HCT116 (cell line): Measurements from ENCODE around the gene TBC1D16. TPM values are rescaled to one million over a fixed set of nuclear protein-coding genes. Genes with fewer than 3 reads are reported as not detected.

Source experiments
- ATAC-seq: fragments of 200-7000 bp; cut with Tn5 transposase; 2 replicates; pipeline ENCODE4 v1.9.1; 2020; ENCODE audit warnings: mild to moderate bottlenecking, moderate library complexity
- BruUV-seq: library from RNA; stranded (reverse); fragments of 400-500 nt; replicated peaks from 2 replicates; lab custom pipeline; 2021; lab: Mats Ljungman, UMichigan
- CTCF ChIA-PET: fragments of 300-600 bp; sonication (Branson Sonifier 250); formaldehyde crosslinking; loops from one replicate; lab custom pipeline; 2021; ENCODE audit warnings: antibody characterized with exemption; lab: Charles Lee
- POLR2A ChIA-PET: fragments of 300-600, 350-600 bp; sonication (Branson Sonifier 250); formaldehyde crosslinking; loops from one replicate; lab custom pipeline; 2021; ENCODE audit warnings: antibody characterized with exemption; lab: Charles Lee
- RAD21 ChIA-PET, 2 experiments: fragments of 300-600 bp; sonication (Branson Sonifier 250); formaldehyde crosslinking; loops; one replicate each; lab custom pipeline; 2023; ENCODE audit warnings: low total read pairs in 2 of 2; ENCODE audit not compliant: uncharacterized antibody in 2 of 2, unreplicated experiment in 2 of 2, low non-redundant PET in 1 of 2; lab: Charles Lee
- DNase-seq: peaks from one replicate; pipeline ENCODE4 v3.0.0-alpha.2; 2010; ENCODE audit warnings: low read depth, low spot score
- H2AFZ ChIP-seq: fragments of 200-600 bp; shearing (Covaris generic), sonication (generic); 2 replicates; pipeline ENCODE4 v1.6.1; 2017; ENCODE audit warnings: low read depth, mixed run types, mixed read lengths, antibody characterized with exemption, low read length; ENCODE audit not compliant: poor library complexity, severe bottlenecking
- H3K27ac ChIP-seq: 2 replicates; pipeline ENCODE4 v1.5.1; 2012; ENCODE audit warnings: low read depth, low read length
- H3K27me3 ChIP-seq: fragments of 200-600 bp; sonication (generic); 2 replicates; pipeline ENCODE4 v1.6.1; 2016; ENCODE audit warnings: mixed run types, low read length, mixed read lengths; ENCODE audit not compliant: insufficient read depth
- H3K36me3 ChIP-seq, 2 experiments: fragments of 200-500 bp in 1 of 2; fragments of 200-600 bp in 1 of 2; sonication (Bioruptor generic) in 1 of 2; sonication (generic) in 1 of 2; 2 replicates each; pipeline versions ENCODE4 v1.5.1 to v1.6.1; 2014 to 2016; ENCODE audit warnings: low read length in 2 of 2, inconsistent platforms in 1 of 2, mixed read lengths in 1 of 2, mixed run types in 1 of 2; ENCODE audit not compliant: insufficient read depth in 2 of 2, control insufficient read depth in 1 of 2
- H3K4me1 ChIP-seq, 2 experiments: fragments of 200-600 bp in 1 of 2; sonication (generic) in 1 of 2; 2 replicates each; pipeline versions ENCODE4 v1.5.1 to v1.6.1; 2012 to 2017; ENCODE audit warnings: low read length in 2 of 2, inconsistent platforms in 1 of 2, mild to moderate bottlenecking in 1 of 2, mixed read lengths in 1 of 2, mixed run types in 1 of 2, moderate library complexity in 1 of 2; ENCODE audit not compliant: insufficient read depth in 2 of 2, control insufficient read depth in 1 of 2
- H3K4me2 ChIP-seq: fragments of 200-600 bp; sonication (generic); 2 replicates; pipeline ENCODE4 v1.6.1; 2017; ENCODE audit warnings: mixed run types, low read length, mixed read lengths
- H3K4me3 ChIP-seq, 2 experiments: fragments of 200-600 bp in 1 of 2; sonication (generic) in 1 of 2; replicated peaks in 1 of 2; 2 replicates each; pipeline ENCODE4 v1.5.1; 2011 to 2016; ENCODE audit warnings: low read length in 2 of 2, control low read depth in 1 of 2, low read depth in 1 of 2, mild to moderate bottlenecking in 1 of 2, mixed read lengths in 1 of 2, mixed run types in 1 of 2
- H3K79me2 ChIP-seq: fragments of 200-600 bp; sonication (generic); 2 replicates; pipeline ENCODE4 v1.6.1; 2017; ENCODE audit warnings: mild to moderate bottlenecking, mixed run types, low read length, moderate library complexity, mixed read lengths; ENCODE audit not compliant: insufficient read depth
- H3K9ac ChIP-seq: fragments of 200-600 bp; sonication (generic); 2 replicates; pipeline ENCODE4 v1.6.1; 2016; ENCODE audit warnings: low read length, mixed read lengths
- H3K9me2 ChIP-seq: fragments of 200-600 bp; sonication (generic), shearing (Covaris generic); 2 replicates; pipeline ENCODE4 v1.6.1; 2017; ENCODE audit warnings: mixed run types, mild to moderate bottlenecking, moderate library complexity; ENCODE audit not compliant: insufficient read depth
- H3K9me3 ChIP-seq, 2 experiments: fragments of 200-500 bp in 1 of 2; fragments of 200-600 bp in 1 of 2; sonication (Bioruptor generic) in 1 of 2; sonication (generic) in 1 of 2; 2 replicates each; pipeline ENCODE4 v1.6.1; 2014 to 2017; ENCODE audit warnings: low read length in 2 of 2, mixed read lengths in 2 of 2, inconsistent platforms in 1 of 2, low read depth in 1 of 2, mild to moderate bottlenecking in 1 of 2, mixed run types in 1 of 2, moderate library complexity in 1 of 2; ENCODE audit not compliant: control insufficient read depth in 1 of 2, insufficient read depth in 1 of 2
- H4K20me1 ChIP-seq: fragments of 200-600 bp; sonication (generic), shearing (Covaris generic); 2 replicates; pipeline ENCODE4 v1.6.1; 2017; ENCODE audit warnings: mixed run types, mild to moderate bottlenecking, moderate library complexity; ENCODE audit not compliant: insufficient read depth
- ATF3 ChIP-seq: IDR thresholded peaks from 2 replicates; pipeline ENCODE4 v1.6.1; 2012
- CTCF ChIP-seq, 3 experiments: fragments of 200-600 bp in 1 of 3; sonication (generic) in 1 of 3; IDR thresholded peaks in 2 of 3; conservative IDR thresholded peaks in 1 of 3; 2 replicates each; pipeline ENCODE4 v1.5.1; 2012 to 2017; ENCODE audit warnings: low read depth in 2 of 3, low read length in 2 of 3, antibody characterized with exemption in 1 of 3, borderline replicate concordance in 1 of 3, control low read depth in 1 of 3, mild to moderate bottlenecking in 1 of 3, mixed read lengths in 1 of 3, mixed run types in 1 of 3, moderate library complexity in 1 of 3; ENCODE audit not compliant: insufficient read depth in 1 of 3
- EGR1 ChIP-seq: IDR thresholded peaks from 2 replicates; pipeline ENCODE4 v1.6.1; 2012; ENCODE audit warnings: low read depth
- ELF1 ChIP-seq: IDR thresholded peaks from 2 replicates; pipeline ENCODE4 v1.6.1; 2012; ENCODE audit warnings: low read depth, borderline replicate concordance
- EZH2 ChIP-seq: fragments of 200-600 bp; sonication (generic); IDR thresholded peaks from 2 replicates; pipeline ENCODE4 v1.6.1; 2017; ENCODE audit warnings: antibody characterized with exemption, mixed run types
- POLR2A ChIP-seq: IDR thresholded peaks from 2 replicates; pipeline ENCODE4 v1.7.0; 2011; ENCODE audit warnings: borderline replicate concordance; ENCODE audit not compliant: insufficient read depth, insufficient read length; ENCODE audit errors: extremely low read depth
- POLR2AphosphoS5 ChIP-seq: IDR thresholded peaks from 2 replicates; pipeline ENCODE4 v1.6.1; 2011; ENCODE audit warnings: mild to moderate bottlenecking, low read depth, low read length, moderate library complexity
- REST ChIP-seq: IDR thresholded peaks from 2 replicates; pipeline ENCODE4 v1.6.1; 2012; ENCODE audit warnings: low read depth
- SP1 ChIP-seq: IDR thresholded peaks from 2 replicates; pipeline ENCODE4 v1.6.1; 2012; ENCODE audit warnings: low read depth
- SRF ChIP-seq: IDR thresholded peaks from 2 replicates; pipeline ENCODE4 v1.6.1; 2012; ENCODE audit warnings: low read depth
- TCF7L2 ChIP-seq: IDR thresholded peaks from 2 replicates; pipeline ENCODE4 v1.7.0; 2011; ENCODE audit warnings: borderline replicate concordance, inconsistent platforms; ENCODE audit not compliant: insufficient read depth, insufficient read length; ENCODE audit errors: extremely low read depth
- YY1 ChIP-seq: IDR thresholded peaks from 2 replicates; pipeline ENCODE4 v1.6.1; 2011; ENCODE audit warnings: low read length, low read depth, moderate library complexity, mild to moderate bottlenecking; ENCODE audit not compliant: insufficient replicate concordance; ENCODE audit errors: extremely low read depth
- ZBTB33 ChIP-seq: IDR thresholded peaks from 2 replicates; pipeline ENCODE4 v1.6.1; 2011; ENCODE audit warnings: mild to moderate bottlenecking, low read length, moderate library complexity; ENCODE audit not compliant: insufficient replicate concordance; ENCODE audit errors: extremely low read depth
- intact Hi-C: fragments of 100-400 bp; cut with micrococcal nuclease; formaldehyde crosslinking; loops from 2 replicates; pipeline ENCODE4 v1.10.0; 2022
- total RNA-seq: library from RNA; stranded (reverse); gene quantifications from one replicate; pipeline ENCODE4 v1.2.1, GENCODE V29; 2021; ENCODE audit not compliant: unreplicated experiment

TBC1D16 gene
- total RNA-seq, 1 experiment from 2014 or later, result 31.1 TPM

GRCh38 chr17:79930062-79930876, 105.4 kb downstream of the TBC1D16 start (continued):
- TF ChIP-seq REST (no peak), POLR2A (no peak), TCF7L2 (no peak), POLR2AphosphoS5 (no peak), SRF (no peak)

- Histone ChIP-seq H3K36me3 (no peaks in the 10 kb centered on the region), H3K79me2 (no peaks in the 10 kb centered on the region), H3K27ac (no peak overlapping the region), H3K27me3 (no peaks in the 10 kb centered on the region), H3K4me3 (no peak overlapping the region), H3K9me3 (no peaks in the 10 kb centered on the region), H4K20me1 (no peaks in the 10 kb centered on the region), H3K9ac (no peak overlapping the region), H2AFZ (no peak overlapping the region), H3K4me1 (peaks cover 27 to 42% of the 10 kb centered on the region in 2 experiments), H3K4me2 (no peak overlapping the region), H3K9me2 (no peaks in the 10 kb centered on the region)
- BruUV-seq, result no TSS peak
- ChIA-PET CTCF (no interaction called here), POLR2A (no interaction called here), RAD21 (interaction anchor here (0.7 kb wide), 2 partner anchors 41 to 1006 kb away, joined by 3 to 4 read pairs; no protein-coding TSS in a partner anchor)
- DNase-seq (no peak), ATAC-seq (no peak)
- intact Hi-C loops, result no loop called here
- TF ChIP-seq ZBTB33 (no peak), POLR2AphosphoS5 (no peak), EGR1 (no peak), ELF1 (no peak), YY1 (no peak), EZH2 (no peak), CTCF (IDR thresholded peaks at IDR 0.05 in 2 of 3, conservative IDR thresholded peaks at IDR 0.05 in 1 of 3; ENCODE audit: borderline replicate concordance in 1 of 3, insufficient read depth in 1 of 3, low read depth in 2 of 3, low read length in 2 of 3) (no peak), TCF7L2 (no peak), SP1 (no peak), ATF3 (no peak)
Observed at GRCh38 chr17:79929257-79930061, 106.2 kb downstream of the TBC1D16 start.
